Activated CD4-positive, alpha-beta T cell treated with anti-CD3 and anti-CD28 coated beads, Interleukin-2, amount 10 ng/mL, durations not matched to agents 7 days and 5 days (primary cell): ENCODE measurements around the gene BMP8B. TPM values are rescaled to one million over a fixed set of nuclear protein-coding genes. Genes with fewer than 3 reads are reported as not detected.

Source experiments
- CTCF ChIA-PET: fragments of 350-600 bp; sonication (Branson Sonifier 250); formaldehyde crosslinking; loops from one replicate; lab custom pipeline; 2021; ENCODE audit warnings: antibody characterized with exemption; lab: Charles Lee
- POLR2A ChIA-PET: fragments of 350-600 bp; sonication (Branson Sonifier 250); formaldehyde crosslinking; loops from one replicate; lab custom pipeline; 2021; ENCODE audit warnings: antibody characterized with exemption; lab: Charles Lee
- DNase-seq: peaks from one replicate; pipeline ENCODE4 v3.0.0-alpha.2; 2020
- H3K27ac Mint-ChIP-seq: one replicate; pipeline ENCODE4 v1.8.0; 2021; ENCODE audit warnings: mild to moderate bottlenecking, moderate library complexity, mixed read lengths
- H3K27me3 Mint-ChIP-seq: one replicate; pipeline ENCODE4 v1.8.0; 2021; ENCODE audit warnings: mixed read lengths
- H3K36me3 Mint-ChIP-seq: one replicate; pipeline ENCODE4 v1.8.0; 2021; ENCODE audit warnings: low read depth, mixed read lengths
- H3K4me1 Mint-ChIP-seq: one replicate; pipeline ENCODE4 v1.8.0; 2021; ENCODE audit warnings: mixed read lengths
- H3K4me3 Mint-ChIP-seq: one replicate; pipeline ENCODE4 v1.8.0; 2021; ENCODE audit warnings: mild to moderate bottlenecking, moderate library complexity, mixed read lengths
- H3K9me3 Mint-ChIP-seq: one replicate; pipeline ENCODE4 v1.8.0; 2021; ENCODE audit warnings: mixed read lengths
- total RNA-seq, 2 experiments: library from RNA; stranded (reverse); gene quantifications; one replicate each; pipeline ENCODE4 v1.2.3, GENCODE V29; 2021

BMP8B gene
- total RNA-seq, 2 experiments from 2014 or later, result 0.12 to 0.17 TPM

GRCh38 chr1:39759436-39759726, 29.3 kb downstream of the BMP8B start:
- ChIA-PET POLR2A (no interaction called here), CTCF (no interaction called here)
- H3K4me1 Mint-ChIP-seq, result no peaks in the 10 kb centered on the region
- H3K36me3 Mint-ChIP-seq, result peaks cover 20% of the 10 kb centered on the region
- no peak overlapping the region for H3K27ac Mint-ChIP-seq
- H3K27me3 Mint-ChIP-seq, result no peaks in the 10 kb centered on the region
- H3K4me3 Mint-ChIP-seq, result no peak overlapping the region
- H3K9me3 Mint-ChIP-seq, result no peaks in the 10 kb centered on the region
- DNase-seq, result no peak

DNA sequence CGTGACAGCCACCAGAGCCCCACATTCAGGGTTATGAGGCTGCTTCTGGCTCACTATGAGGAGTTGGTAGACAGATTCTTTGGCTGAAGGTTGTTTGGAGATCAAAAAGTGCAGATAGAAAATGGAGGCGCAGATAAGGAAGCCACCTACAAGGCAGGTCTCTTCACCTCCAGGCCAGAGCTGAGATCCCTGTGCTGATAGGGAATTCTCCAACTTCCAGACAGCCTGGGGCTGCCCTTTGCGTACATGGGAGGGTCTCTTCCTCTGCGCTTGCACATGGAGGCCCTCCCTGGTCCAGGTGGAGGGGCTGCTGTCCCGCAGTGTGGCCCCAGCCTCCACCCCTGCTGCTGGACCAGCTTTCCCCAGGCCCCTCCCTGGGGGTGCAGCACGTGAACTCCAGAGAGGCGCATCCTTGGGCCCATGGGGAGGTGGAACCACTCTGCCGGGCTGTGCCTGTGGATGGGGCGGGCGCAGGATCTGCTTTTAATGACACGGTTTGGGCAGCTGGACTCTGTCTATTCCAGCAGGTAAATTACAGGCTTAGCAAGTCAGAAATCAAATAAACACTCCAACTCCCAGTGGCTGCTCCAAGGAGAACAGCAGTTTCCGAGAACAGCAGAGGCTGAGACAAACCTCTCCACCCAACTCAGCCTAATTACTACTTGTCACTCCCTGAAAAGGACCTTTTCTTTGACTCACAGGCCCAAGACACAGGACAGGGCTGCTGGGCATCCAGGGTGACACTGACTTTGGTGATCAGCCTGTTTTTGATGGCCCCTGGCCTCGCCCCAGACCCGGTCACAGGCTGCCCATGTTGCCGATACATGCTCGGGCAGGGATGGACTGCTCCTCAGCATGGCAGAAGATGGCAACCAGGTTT, 29.9 kb downstream of the BMP8B start:
- POLR2A ChIA-PET, result no interaction called here
- Mint-ChIP-seq H3K27me3 (no peaks in the 10 kb centered on the region), H3K4me1 (no peaks in the 10 kb centered on the region), H3K27ac (no peak overlapping the region), H3K4me3 (no peak overlapping the region), H3K36me3 (peaks cover 23% of the 10 kb centered on the region), H3K9me3 (no peaks in the 10 kb centered on the region)
- CTCF ChIA-PET, result no interaction called here
- DNase-seq, result no peak

GRCh38 chr1:39757501-39757900, 31.2 kb downstream of the BMP8B start:
- no peaks in the 10 kb centered on the region for H3K9me3 Mint-ChIP-seq
- H3K36me3 Mint-ChIP-seq, result peaks cover 26% of the 10 kb centered on the region
- DNase-seq, result no peak
- no peaks in the 10 kb centered on the region for H3K4me1 Mint-ChIP-seq
- POLR2A ChIA-PET, result no interaction called here
- no peak overlapping the region for H3K27ac Mint-ChIP-seq
- CTCF ChIA-PET, result no interaction called here
- no peak overlapping the region for H3K4me3 Mint-ChIP-seq
- no peaks in the 10 kb centered on the region for H3K27me3 Mint-ChIP-seq

GRCh38 chr1:39755965-39756659, 32.6 kb downstream of the BMP8B start:
- ChIA-PET CTCF (interaction anchor here (1.4 kb wide), 1 partner anchor 18 kb away, joined by 3 read pairs; the partner anchor contains the start of gene PPIE), POLR2A (no interaction called here)
- Mint-ChIP-seq H3K9me3 (no peaks in the 10 kb centered on the region), H3K4me3 (no peak overlapping the region), H3K4me1 (no peaks in the 10 kb centered on the region), H3K27ac (no peak overlapping the region), H3K36me3 (peaks cover 32% of the 10 kb centered on the region), H3K27me3 (no peaks in the 10 kb centered on the region)
- no peak for DNase-seq

GRCh38 chr1:39754906-39755504, 33.7 kb downstream of the BMP8B start:
- Mint-ChIP-seq H3K4me1 (no peaks in the 10 kb centered on the region), H3K27me3 (no peaks in the 10 kb centered on the region), H3K27ac (no peak overlapping the region), H3K4me3 (no peak overlapping the region), H3K36me3 (peaks cover 40% of the 10 kb centered on the region), H3K9me3 (no peaks in the 10 kb centered on the region)
- CTCF ChIA-PET, result interaction anchor here (1.4 kb wide), 1 partner anchor 17 kb away, joined by 3 read pairs; the partner anchor contains the start of gene PPIE
- DNase-seq, result no peak
- POLR2A ChIA-PET, result no interaction called here

DNA sequence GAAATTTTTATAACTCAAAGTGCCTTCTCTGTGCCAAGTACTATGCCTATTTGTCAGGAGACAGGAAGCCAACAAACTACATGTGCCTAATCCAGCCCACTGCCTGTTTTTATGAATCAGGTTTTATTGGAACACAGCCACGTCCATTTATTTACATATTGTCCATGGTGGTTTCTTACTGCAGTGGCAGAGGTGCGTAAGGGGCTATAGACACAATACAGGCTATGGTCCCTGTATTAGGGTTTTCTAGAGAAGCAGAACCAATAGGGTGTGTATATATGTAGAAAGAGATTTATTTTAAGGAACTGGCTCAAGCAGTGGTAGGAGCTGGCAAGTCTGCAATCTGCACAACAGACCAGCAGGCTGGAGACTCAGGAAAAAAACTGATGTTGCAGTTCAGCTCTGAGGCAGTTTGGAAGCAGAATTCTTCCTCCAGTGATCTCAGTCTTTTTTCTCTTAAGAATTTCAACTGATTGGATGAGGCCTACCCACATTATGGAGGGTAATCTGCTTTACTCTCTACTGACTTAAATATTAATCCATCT, 34.6 kb downstream of the BMP8B start:
- H3K27ac Mint-ChIP-seq, result no peak overlapping the region
- no peaks in the 10 kb centered on the region for H3K9me3 Mint-ChIP-seq
- no peaks in the 10 kb centered on the region for H3K27me3 Mint-ChIP-seq
- no peak overlapping the region for H3K4me3 Mint-ChIP-seq
- POLR2A ChIA-PET, result no interaction called here
- no peaks in the 10 kb centered on the region for H3K4me1 Mint-ChIP-seq
- CTCF ChIA-PET, result no interaction called here
- DNase-seq, result no peak
- H3K36me3 Mint-ChIP-seq, result peaks cover 44% of the 10 kb centered on the region

GRCh38 chr1:39753132-39754025, 35.3 kb downstream of the BMP8B start:
- no peaks in the 10 kb centered on the region for H3K4me1 Mint-ChIP-seq
- no peak overlapping the region for H3K27ac Mint-ChIP-seq
- no peaks in the 10 kb centered on the region for H3K9me3 Mint-ChIP-seq
- CTCF ChIA-PET, result no interaction called here
- H3K27me3 Mint-ChIP-seq, result no peaks in the 10 kb centered on the region
- POLR2A ChIA-PET, result no interaction called here
- H3K36me3 Mint-ChIP-seq, result peaks cover 47% of the 10 kb centered on the region
- no peak for DNase-seq
- no peak overlapping the region for H3K4me3 Mint-ChIP-seq

DNA sequence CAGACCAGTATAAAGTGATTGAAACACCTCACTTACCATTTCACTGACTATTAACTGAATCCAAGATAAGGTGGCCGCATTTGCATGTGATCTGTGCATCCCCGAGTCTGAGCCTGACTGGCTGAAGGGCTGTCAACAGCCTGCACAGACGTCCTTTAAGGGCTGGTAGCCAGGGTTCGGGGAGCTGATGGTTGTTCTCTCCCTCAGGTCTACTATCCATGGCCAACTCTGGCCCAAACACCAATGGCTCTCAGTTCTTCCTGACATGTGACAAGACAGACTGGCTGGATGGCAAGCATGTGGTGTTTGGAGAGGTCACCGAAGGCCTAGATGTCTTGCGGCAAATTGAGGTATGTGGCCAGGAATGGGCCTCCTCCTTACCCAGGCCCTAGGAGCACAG, 36.0 kb downstream of the BMP8B start:
- ChIA-PET POLR2A (no interaction called here), CTCF (no interaction called here)
- Mint-ChIP-seq H3K4me1 (no peaks in the 10 kb centered on the region), H3K9me3 (no peaks in the 10 kb centered on the region), H3K27me3 (no peaks in the 10 kb centered on the region), H3K27ac (no peak overlapping the region), H3K36me3 (peaks cover 47% of the 10 kb centered on the region), H3K4me3 (no peak overlapping the region)
- DNase-seq, result no peak

GRCh38 chr1:39751595-39751994, 37.1 kb downstream of the BMP8B start:
- Mint-ChIP-seq H3K27ac (no peak overlapping the region), H3K27me3 (no peaks in the 10 kb centered on the region), H3K4me1 (peaks cover 4% of the 10 kb centered on the region), H3K4me3 (no peak overlapping the region), H3K9me3 (no peaks in the 10 kb centered on the region), H3K36me3 (peaks cover 47% of the 10 kb centered on the region)
- DNase-seq, result no peak
- ChIA-PET POLR2A (no interaction called here), CTCF (no interaction called here)

GRCh38 chr1:39745016-39745670, 43.5 kb downstream of the BMP8B start:
- peaks cover 77% of the 10 kb centered on the region for H3K36me3 Mint-ChIP-seq
- no peaks in the 10 kb centered on the region for H3K9me3 Mint-ChIP-seq
- no peak overlapping the region for H3K4me3 Mint-ChIP-seq
- no peak overlapping the region for H3K27ac Mint-ChIP-seq
- H3K27me3 Mint-ChIP-seq, result no peaks in the 10 kb centered on the region
- ChIA-PET CTCF (no interaction called here), POLR2A (no interaction called here)
- no peak for DNase-seq
- H3K4me1 Mint-ChIP-seq, result peaks cover 18% of the 10 kb centered on the region

DNA sequence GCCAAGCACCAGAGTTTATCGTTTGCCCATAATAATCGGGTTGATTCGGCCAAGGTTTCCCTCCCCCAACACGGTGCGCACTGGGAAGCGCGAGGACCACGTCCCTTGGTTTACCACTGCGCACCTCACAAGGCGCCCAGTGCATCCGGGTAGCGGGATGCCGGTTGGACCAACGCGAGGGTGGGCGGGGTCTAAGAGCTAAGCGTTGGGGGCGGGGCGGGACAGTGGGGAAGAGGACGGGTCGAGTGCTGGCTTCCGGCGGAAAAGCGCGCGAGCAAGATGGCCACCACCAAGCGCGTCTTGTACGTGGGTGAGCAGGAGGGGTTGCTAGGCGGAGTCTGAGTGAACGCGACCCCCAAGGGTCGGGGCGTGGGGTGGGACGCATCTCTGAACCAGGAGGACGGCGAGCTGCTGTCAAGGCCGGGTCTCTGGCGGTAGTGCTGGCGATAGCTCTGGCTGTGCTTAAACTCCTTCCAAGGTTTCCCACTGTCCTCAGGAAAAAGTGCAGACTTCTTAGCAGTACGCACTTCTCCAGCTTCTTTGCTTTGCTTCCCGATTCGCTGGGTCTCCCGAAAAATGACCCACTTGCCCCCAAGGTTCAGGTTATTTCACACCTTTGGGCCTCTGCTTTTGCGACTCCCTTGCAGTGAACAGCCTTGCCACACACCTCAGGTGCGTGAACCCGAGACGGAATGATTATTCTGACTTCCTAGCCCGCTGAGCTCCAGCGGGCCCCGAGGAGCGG, 49.9 kb downstream of the BMP8B start, which contains the start of gene PPIE:
Gene PPIE (plus strand): TSS at position 261 of the 745 bp plus-strand sequence. CDS start 19 bp downstream, at position 280.
- Mint-ChIP-seq H3K27me3 (peaks cover 11% of the 10 kb centered on the region), H3K9me3 (peaks cover 5% of the 10 kb centered on the region), H3K27ac (peak within 1 kb of the TSS; percentile 95), H3K4me1 (peaks cover 45% of the 10 kb centered on the region), H3K36me3 (peaks cover 34% of the 10 kb centered on the region), H3K4me3 (peak within 1 kb of the TSS; percentile 92)
- ChIA-PET POLR2A (interaction anchor here (0.6 kb wide), 1 partner anchor 12 kb away, joined by 4 read pairs; no protein-coding TSS in a partner anchor), CTCF (interaction anchor here (0.5 to 1.7 kb wide), 7 partner anchors 11 to 793 kb away, joined by 3 to 4 read pairs (median 3); no protein-coding TSS in a partner anchor)
- peak; percentile 96 for DNase-seq
